Lung (tissue), 12 donors: Measurements from ENCODE around the gene NBEA. TPM values are rescaled to one million over a fixed set of nuclear protein-coding genes. Genes with fewer than 3 reads are reported as not detected.

Experiments used
- ATAC-seq: fragments of 200-7000 bp; cut with Tn5 transposase; one replicate; pipeline ENCODE4 v1.9.1; 2020; ENCODE audit warnings: moderate number of reproducible peaks; ENCODE audit not compliant: insufficient read depth, low FRiP score
- DNase-seq, 3 donors: peaks; one replicate each; pipeline ENCODE4 v3.0.0-alpha.2; 2013 to 2017
- H3K27ac ChIP-seq, 2 donors: one replicate each; pipeline ENCODE4 v1.5.1; 2013; ENCODE audit warnings: mild to moderate bottlenecking in 2 of 2, moderate library complexity in 2 of 2, control low read depth in 1 of 2, inconsistent platforms in 1 of 2, low read depth in 1 of 2, low read length in 1 of 2
- H3K27me3 ChIP-seq, 3 donors: one replicate each; pipeline ENCODE4 v1.5.1; 2013; ENCODE audit warnings: low read length in 2 of 3; ENCODE audit not compliant: control insufficient read depth in 3 of 3, insufficient read depth in 3 of 3
- H3K36me3 ChIP-seq, 4 donors: one replicate each; pipeline ENCODE4 v1.5.1; 2013; ENCODE audit warnings: low read length in 4 of 4, mild to moderate bottlenecking in 1 of 4, moderate library complexity in 1 of 4; ENCODE audit not compliant: control insufficient read depth in 4 of 4, insufficient read depth in 4 of 4
- H3K4me1 ChIP-seq, 5 donors: one replicate each; pipeline ENCODE4 v1.5.1; 2013; ENCODE audit warnings: low read length in 5 of 5, mild to moderate bottlenecking in 2 of 5, moderate library complexity in 1 of 5; ENCODE audit not compliant: control insufficient read depth in 5 of 5, insufficient read depth in 5 of 5
- H3K4me3 ChIP-seq: one replicate; pipeline ENCODE4 v1.5.1; 2013; ENCODE audit warnings: mild to moderate bottlenecking, control low read depth, moderate library complexity
- H3K9ac ChIP-seq, 2 donors: one replicate each; pipeline ENCODE4 v1.5.1; 2013; ENCODE audit warnings: low read length in 2 of 2, control low read depth in 1 of 2; ENCODE audit not compliant: insufficient read depth in 1 of 2
- H3K9me3 ChIP-seq, 4 donors: one replicate each; pipeline ENCODE4 v1.5.1; 2013; ENCODE audit warnings: low read length in 3 of 4, mild to moderate bottlenecking in 1 of 4, moderate library complexity in 1 of 4; ENCODE audit not compliant: control insufficient read depth in 4 of 4, insufficient read depth in 3 of 4
- CTCF ChIP-seq: IDR thresholded peaks from 2 replicates; pipeline ENCODE4 v1.5.1; 2012; ENCODE audit warnings: mild to moderate bottlenecking; ENCODE audit errors: control extremely low read depth, extremely low read depth
- WGBS, 2 donors: extraction: QIAGEN DNeasy Blood & Tissue Kit; methylation state at CpG; one replicate each; pipeline ENCODE4 v1.1.7; 2013; 5-methylcytosine and 5-hydroxymethylcytosine counted together
- polyA plus RNA-seq, 2 donors: library from polyadenylated mRNA; stranded (reverse); fragments of 200-250 nt; gene quantifications; one replicate each; pipeline ENCODE4 v1.2.1, GENCODE V29; 2013
- total RNA-seq, 2 donors: library from RNA; depleted of rRNA in 1 of 2; stranded (reverse); fragments of >200 nt in 1 of 2; gene quantifications; one replicate each; pipeline ENCODE4 v1.2.1, GENCODE V29; 2014 to 2021
- donor health status: control.
- donor health status: control.
- donor health status: Bipolar disorder and iron deficiency.
- donor health status: healthy.
- donor health status: DM: yes; HTN: yes; CAD: no.

Gene NBEA
- total and polyA plus RNA-seq, 4 donors, result 1.6 to 26.5 (median 5.3) TPM

DNA sequence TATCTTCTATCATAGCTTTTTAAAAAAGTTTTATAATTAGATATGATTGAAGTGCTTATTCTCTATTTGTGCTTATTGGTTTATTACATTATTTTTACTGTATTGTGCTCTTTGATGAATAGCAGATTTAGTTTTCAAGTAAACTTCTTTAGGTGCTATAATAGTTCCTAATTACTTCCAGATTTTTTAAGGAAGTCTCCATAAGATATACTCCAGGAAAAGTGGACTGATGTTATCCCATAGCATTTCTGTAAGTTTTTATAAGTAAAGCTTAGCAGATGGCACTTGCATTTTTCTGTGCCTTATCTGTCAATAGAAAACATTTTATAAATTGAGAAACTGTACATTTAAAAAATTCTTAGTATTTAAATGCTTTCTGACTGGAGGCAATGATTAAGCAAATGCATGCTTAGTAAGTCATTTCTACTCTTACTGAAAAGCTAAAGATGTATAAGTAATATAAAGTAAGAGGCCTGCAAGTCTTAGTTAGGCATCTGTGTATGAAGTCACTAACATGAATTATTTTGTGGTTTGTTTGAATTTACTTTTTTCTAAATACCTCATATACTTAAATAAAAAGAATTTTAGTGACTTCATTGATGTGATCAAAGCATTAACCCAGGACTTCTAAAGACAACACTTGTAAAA, 351.6 kb downstream of the NBEA start:
- Histone ChIP-seq H3K9ac (no peak overlapping the region), H3K36me3 (no peaks in the 10 kb centered on the region), H3K9me3 (no peaks in the 10 kb centered on the region), H3K27ac (no peak overlapping the region), H3K4me1 (no peaks in the 10 kb centered on the region), H3K27me3 (no peaks in the 10 kb centered on the region), H3K4me3 (no peak overlapping the region)
- DNase-seq (no peak), ATAC-seq (no peak)
- no peak for TF ChIP-seq CTCF

- Histone ChIP-seq H3K27me3 (no peaks in the 10 kb centered on the region), H3K4me1 (no peaks in the 10 kb centered on the region), H3K27ac (no peak overlapping the region), H3K36me3 (no peaks in the 10 kb centered on the region), H3K9ac (no peak overlapping the region), H3K9me3 (peaks cover 0 to 2% (median 0%) of the 10 kb centered on the region in 4 donors), H3K4me3 (no peak overlapping the region)
- DNase-seq, result no peak
- TF ChIP-seq CTCF, result no peak
- ATAC-seq, result no peak
- 90 to 93% methylated on average over 2 of the region's 2 CpGs for WGBS, 2 donors
These were observed 367.6 kb downstream of the NBEA start for GRCh38 chr13:35309706-35310105.

GRCh38 chr13:35332134-35332533, 390.1 kb downstream of the NBEA start:
- Histone ChIP-seq H3K4me3 (no peak overlapping the region), H3K27ac (no peak overlapping the region), H3K9ac (no peak overlapping the region), H3K27me3 (no peaks in the 10 kb centered on the region), H3K36me3 (no peaks in the 10 kb centered on the region), H3K9me3 (no peaks in the 10 kb centered on the region), H3K4me1 (no peaks in the 10 kb centered on the region)
- no peak for DNase-seq
- no peak for TF ChIP-seq CTCF
- no peak for ATAC-seq
- 75 to 89% methylated on average over 3 of the region's 3 CpGs for WGBS, 2 donors

DNA sequence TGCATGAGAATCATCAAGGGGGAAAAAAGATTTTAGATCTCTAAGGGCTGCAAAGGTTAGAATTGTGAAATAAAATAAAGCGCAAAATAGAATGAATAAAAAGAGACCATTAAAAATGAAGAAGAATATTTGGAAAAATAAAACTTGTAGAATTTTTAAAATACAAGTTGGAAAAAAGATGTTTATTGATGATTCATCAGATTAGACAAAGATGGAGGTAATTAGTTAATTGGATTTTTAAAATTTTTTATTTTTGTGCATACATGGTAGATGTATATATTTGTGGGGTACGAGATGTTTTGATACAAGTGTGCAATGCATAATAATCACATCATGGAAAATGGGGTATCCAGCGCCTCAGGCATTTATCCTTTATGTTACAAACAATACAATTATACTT, 391.1 kb downstream of the NBEA start:
- ATAC-seq, result no peak
- H3K27ac ChIP-seq, result no peak overlapping the region
- H3K4me1 ChIP-seq, result no peaks in the 10 kb centered on the region
- whole genome bisulfite sequencing, 2 donors, result 94 to 97% methylated on average over 3 of the region's 3 CpGs
- no peaks in the 10 kb centered on the region for H3K27me3 ChIP-seq
- no peaks in the 10 kb centered on the region for H3K36me3 ChIP-seq
- TF ChIP-seq CTCF, result no peak
- H3K9me3 ChIP-seq, result no peaks in the 10 kb centered on the region
- no peak overlapping the region for H3K4me3 ChIP-seq
- no peak overlapping the region for H3K9ac ChIP-seq
- DNase-seq, result no peak
